Left forelimb (tissue), 1 donor: Measurements from ENCODE around the gene CYYR1.

Source experiments
- DNase-seq: peaks from one replicate; pipeline ENCODE4 v3.0.0-alpha.2; 2018; ENCODE audit warnings: low spot score

The CYYR1 gene

DNA sequence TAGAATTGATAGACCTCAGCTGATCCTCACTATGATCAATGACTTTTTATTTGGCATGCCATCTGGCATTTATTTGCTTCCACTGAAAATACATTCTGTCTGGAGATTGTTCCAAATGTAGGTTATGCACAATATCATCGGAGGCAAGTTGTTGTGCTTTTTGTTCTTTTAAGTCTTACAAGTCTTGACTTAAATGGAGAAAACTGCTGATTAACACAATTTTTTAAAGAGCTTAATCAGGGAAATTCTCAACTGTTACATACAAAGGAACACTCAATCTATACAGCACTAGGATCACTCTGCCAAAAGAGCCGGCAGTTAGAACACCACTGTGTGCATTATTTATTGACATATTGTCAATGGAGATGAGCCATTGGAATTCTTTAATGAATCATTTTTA, 19.2 kb downstream of the CYYR1 start:
- DNase-seq: no peak

DNA sequence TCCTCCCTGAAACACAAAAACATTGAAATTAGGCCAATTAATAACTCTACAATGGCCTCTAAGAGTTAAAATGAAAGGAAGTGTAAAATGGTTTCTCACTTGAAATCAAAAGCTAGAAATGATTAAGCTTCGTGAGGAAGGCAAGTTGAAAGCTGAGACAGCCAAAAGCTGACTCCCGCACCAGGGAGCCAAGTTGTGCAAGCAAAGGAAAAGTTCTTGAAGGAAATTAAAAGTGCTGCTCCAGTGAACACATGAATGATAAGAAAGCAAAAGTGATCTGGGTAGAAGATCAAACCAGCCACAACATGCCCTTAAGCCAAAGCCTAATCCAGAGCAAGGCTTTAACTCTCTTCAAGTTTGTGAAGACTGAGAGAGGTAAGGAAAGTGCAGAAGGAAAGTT, 22.8 kb downstream of the CYYR1 start:
- no peak for DNase-seq

DNA sequence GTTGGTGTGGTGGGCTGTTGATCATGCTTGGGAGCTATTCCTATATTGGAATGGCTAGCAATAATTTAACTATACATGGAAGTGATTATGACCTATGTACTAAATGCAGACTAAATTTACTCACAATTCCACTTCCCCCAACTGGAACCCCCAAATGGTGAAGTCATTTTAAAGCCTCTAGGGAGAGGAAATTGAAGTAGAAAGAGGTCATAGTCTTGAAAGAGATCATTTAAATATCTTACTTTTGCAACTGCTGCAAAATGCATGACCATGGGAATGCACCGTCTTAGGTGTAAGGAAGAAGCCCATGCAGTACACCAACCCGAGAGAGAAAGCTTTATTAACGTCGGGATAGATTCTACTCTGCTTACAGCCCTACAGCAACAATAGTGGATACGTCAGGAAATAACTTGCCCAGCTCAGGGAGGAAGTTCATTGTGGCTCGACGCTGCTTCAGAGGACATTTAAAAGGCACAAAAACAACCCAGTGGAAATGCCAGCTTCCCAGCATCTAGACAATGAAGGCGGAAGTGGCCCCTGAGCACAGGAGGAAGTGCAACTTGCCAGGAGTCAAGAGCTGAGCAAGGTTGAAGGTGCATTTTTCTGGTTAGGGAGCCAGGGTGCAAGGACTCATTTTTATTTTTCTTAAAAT, 26.5 kb downstream of the CYYR1 start:
- DNase-seq: no peak

DNA sequence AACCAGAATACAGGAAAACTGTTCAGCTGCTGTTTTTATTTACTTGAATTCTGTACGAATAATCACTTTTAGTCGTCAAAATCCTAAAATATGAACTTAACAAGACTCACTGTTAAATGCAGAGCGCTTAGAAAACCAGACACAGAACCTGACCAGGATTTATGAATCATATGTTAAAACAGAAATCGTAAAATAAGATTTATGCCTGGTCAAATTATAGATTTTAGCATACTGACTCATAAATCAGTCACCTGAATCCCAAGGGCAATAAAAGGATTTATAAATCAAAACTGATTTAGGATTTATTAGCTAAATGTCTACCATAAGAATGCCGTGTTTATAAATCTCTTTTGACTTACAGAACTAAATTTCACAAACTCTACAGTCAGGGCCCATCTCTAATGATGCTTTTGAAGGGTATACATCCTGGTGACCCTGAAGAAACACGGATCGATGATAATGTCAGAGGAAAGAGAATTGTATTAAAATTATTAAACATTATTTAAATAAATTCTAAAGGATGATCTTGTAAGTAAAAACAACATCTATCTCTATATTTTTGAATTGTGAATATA, 28.8 kb downstream of the CYYR1 start:
- no peak for DNase-seq

DNA sequence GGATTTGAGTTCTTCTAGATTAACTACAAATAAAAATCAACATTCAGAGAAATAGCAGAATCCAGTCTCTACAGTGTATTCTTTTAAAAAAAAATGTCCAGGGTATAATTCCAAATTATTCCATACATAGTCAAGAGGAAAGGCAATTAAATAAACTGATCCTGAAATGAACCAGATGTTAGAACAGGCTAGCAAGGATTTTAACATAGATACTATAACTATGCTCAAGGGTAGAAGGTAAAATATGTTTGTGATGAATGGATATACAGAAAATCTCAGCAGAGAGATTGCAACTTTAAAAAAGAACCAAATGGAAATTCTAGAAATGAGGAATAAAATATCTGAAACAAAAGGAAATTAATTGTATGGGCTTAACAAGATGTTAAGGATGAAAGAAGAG, 32.4 kb downstream of the CYYR1 start:
- no peak for DNase-seq

DNA sequence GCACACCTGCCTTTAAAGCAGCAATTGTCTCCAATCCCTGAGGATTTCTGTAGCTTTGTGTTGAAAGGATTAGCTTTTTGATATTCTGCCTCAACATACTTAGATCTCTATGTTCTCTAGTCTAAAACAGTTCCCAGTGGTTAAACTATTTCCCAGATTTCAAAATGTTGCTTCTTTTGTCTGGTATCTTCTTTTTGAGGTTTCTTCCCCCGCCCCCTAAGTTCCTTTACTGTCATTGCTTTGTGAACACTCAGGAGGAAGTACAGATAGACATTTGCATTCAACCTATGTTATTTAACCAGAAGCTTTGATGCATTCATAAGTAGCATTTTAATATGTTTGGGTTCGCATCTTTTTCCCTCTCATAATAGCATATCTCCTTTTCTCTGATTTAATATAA, 33.5 kb downstream of the CYYR1 start:
- no peak for DNase-seq

DNA sequence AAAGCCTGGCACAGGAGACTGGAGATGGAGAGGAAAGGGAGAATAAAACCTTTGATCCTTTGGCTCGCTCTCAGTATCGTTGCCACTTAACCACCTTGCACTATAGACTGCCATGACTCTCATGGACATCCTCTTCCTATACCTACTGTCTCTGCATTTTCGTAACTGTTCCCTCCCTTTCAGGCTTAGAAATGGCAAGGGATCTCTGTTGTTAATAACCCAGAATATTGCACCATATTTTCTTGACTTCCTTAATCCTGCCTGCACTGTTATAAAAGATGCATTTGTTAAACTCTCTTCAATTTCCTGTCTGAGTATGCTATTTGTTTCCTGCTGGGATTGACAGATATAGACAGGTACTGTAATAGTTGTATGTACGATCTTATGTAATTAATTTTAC, 38.6 kb downstream of the CYYR1 start:
- DNase-seq: no peak

DNA sequence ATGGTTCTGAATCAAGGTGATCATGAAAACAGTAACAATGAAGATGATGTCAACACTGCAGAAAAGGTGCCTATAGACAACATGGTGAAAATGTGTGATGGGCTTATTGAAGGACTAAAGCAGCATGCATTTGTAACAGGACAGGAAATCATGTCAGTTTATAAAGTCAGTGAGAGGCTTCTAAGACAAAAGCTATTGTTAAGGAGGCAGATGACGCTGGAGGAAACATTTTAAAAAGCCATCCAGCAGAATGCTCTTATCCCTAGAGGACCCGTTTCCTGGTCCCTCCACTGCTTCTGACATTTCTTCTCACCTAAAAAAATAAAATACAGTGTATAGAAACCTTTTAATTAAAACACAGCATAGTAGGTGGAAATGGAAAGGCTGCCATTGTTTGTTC, 40.9 kb downstream of the CYYR1 start:
- no peak for DNase-seq

DNA sequence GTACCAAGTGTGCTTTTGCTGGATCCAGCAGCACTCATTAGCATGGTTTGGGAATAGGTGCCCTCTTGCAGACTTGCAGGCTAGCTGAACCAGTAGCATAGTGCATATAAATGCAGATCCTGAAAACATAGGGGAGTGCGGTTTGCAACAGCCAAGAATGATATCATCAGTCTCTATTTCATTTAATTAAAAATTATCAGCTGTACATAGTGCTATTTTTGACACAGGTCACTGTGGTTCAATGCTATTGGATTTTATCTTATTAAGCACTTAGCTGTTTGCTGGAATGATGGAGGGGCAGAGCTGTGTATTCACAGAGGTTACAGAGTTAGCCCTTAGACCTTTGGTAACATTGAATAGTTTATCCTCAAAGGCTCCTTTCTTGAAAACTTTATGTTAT, 43.6 kb downstream of the CYYR1 start:
- DNase-seq: no peak

DNA sequence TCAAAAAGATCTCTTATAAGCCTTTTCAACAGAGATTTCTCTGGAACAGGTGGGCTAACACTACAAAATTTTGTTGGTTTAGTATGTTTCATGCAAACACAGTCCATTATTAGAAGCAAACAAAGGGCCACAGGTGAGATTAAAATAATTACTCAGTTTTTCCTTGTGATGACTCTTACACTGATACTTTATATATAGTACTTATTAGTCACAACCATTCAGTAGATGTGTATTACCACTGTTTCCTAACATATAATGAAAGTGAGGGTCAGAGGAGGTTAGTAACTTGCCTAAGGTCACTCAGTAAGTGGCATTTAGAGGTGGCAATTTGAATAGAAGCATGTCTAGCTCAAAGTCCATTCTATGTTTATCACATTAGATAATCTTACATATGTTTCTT, 44.2 kb downstream of the CYYR1 start:
- no peak for DNase-seq

DNA sequence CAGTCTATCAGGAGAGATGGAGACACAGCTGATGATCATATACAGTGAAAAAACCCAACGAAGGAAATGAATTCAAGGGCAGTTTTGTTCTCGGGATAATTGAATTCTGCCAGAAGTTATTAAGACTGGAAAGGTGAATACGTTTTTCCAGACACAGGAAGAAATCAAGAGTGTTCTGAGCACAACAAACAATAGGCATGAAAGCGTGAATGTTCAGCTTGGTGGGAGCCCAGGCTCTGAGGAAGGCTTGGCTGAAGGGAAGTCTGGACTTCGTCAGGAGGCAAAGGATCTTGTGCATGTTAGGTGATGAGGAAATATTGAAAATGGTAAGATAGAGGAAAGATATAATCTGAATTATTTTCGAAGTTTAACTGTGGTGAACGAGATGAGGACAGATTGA, 50.4 kb downstream of the CYYR1 start:
- DNase-seq: no peak

DNA sequence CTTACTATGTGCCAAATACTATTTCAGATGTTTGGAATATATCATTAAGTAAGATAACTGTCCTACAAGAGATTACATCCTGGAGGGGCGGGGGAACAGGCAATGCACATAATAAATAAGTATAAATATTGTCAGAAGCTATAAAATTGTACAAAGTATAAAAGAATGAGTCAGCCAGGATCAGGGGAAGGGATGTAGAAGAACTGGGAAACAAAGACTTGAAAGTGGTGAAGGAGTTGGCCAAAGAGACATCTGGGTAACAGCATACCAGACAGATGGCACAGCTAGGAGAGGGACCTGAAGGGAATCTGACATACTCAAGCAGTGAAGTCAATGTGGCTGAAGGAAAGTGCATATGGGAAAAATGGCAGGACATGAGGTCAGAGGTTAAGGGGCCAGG, 53.9 kb downstream of the CYYR1 start:
- DNase-seq: no peak

DNA sequence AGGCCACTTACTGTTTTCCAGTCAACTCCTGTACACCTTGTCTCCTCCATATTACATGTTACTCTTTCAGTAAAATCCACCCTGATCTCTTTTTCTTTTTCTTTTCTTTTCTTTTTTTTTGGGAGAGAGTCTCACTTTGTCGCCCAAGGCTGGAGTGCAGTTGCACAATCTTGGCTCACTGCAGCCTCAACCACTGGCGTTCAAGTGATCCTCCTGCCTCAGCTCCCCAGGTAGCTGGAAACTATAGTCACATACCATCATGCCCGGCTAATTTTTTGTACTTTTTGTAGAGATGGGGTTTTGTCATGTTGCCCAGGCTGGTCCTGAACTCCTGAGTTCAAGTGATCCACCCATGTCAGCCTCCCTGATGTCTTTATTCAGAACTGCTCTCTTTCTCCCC, 57.8 kb downstream of the CYYR1 start:
- DNase-seq: no peak

DNA sequence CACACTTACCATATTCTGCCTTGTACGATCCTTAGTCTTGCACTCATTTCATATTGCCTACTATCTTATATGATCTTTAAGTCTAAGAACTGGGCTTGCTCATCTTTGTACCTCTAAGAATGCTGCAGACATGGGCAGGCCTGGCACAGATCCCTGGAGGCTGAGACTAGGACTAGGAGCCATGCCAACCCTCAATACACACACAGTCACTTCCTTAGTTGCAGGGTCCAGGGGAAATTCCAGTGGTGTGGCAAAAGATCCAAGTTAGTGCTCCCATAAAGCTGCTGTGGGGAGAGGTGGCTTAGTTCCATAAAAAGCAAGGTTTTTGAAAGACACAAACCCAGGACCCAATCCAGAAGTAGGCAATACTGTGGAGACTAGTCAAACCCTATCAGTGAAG, 59.9 kb downstream of the CYYR1 start:
- no peak for DNase-seq

DNA sequence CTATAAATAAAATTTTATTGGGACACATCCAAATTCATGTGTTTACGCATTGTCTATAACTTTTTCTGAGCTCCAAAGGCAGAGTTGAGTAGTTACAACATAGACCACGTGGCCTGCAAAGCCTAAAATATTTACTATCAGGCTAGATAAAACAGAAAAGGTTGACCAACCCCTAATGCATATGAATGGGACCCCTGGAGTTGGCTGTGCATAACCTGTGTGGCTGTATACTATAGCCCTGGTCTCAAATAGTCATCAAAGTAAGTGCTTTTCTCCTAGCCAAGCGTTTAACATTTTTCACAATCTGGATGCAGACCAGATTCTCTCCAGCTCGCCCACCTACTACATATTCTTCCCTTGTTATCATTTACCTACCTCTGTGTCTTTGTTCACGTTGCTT, 60.4 kb downstream of the CYYR1 start:
- DNase-seq: no peak

DNA sequence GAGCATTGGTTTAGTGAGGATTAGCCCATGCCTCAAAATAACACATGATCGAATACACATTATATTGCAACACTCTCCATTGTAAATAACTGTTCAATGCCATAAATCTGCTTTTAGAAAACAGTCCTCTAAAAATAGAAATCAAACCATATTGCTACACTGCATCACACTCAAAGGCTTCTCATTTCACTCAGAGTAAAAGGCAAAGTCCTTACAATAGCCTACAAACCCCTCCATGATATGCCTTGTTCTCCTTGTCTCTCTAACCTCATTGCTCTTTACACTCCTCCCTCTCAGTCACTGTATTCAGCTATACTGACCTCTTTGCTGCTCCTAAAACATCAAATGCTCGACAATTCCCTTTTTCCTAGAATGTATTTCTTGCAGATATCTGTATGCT, 64.2 kb downstream of the CYYR1 start:
- no peak for DNase-seq

DNA sequence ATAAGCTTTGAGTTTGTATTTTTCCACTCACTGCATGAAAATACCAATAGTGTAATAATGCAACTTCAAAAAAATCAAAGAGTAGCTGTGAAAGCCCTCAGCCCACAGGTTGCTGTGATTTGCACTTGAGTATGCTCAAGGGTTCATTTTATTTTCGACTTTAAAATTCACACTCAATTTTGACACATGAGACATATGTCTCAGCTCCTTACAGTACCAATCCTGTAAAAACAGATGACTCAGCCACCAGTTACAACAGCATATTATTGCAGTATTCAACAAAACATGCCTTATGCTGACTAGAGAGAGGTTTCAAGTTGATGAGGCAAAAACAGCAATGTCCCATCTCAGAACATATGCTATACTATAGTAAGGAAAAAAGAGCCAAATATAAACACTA, 66.1 kb downstream of the CYYR1 start:
- DNase-seq: no peak

DNA sequence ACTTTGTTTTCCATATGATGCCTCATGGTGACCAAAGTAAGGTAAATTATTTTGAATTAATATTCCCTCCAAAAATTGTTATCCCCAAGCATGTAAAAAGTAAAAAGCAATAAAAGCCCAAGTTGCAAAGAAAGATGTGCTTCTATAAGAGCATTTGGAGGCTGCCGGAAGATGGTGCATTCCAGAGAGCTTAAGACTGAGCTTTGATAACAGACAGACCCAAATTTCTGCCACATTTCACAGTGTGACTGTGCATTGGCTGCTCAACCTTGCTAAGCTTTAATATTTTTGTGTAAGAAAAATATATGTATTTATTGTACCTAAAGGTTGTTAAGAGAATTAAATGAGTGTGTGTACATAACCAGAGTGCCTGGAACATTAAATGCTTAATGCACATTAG, 67.9 kb downstream of the CYYR1 start:
- DNase-seq: no peak

DNA sequence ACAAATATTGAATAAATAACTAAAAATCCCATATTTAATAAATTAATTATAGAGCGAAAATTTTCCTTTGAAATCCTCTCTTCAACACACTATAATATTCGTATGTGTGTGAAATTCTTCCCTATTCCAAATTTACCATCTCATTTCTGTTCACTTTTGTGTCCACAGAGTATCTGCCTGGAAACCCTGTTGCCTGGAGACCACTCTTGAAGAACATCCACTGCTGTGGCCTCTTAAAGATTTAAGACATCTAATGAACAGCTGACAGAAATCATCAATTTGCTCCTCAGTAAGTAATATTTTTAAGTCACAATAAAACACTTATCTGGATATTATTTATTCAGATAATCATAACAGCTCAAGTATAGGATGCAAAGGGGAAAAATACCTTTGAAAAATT, 69.7 kb downstream of the CYYR1 start:
- no peak for DNase-seq

DNA sequence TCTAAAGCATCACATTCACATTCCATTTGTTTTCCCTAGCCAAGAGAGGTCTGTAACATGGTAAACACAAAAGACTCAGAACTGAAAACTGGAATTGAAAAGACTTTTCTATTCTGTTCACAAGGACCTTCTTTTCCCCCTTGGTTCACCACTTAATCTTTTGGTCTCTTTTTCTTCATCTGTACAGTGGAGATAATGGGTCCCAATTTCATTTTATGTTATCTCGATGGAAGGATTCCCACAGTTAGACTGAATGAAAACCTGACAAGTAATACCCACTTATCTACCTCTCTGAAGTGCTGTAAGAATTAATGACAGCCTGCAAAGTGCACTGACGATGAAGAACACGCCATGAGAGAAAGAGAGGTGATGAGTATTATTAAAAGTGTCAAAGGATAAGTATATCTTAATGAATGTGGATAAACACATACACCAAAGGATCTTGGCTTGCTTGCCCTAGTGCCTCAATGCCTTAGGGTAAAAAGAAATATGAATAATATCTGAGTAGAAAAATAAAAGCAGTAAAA, 71.5 kb downstream of the CYYR1 start:
- no peak for DNase-seq

DNA sequence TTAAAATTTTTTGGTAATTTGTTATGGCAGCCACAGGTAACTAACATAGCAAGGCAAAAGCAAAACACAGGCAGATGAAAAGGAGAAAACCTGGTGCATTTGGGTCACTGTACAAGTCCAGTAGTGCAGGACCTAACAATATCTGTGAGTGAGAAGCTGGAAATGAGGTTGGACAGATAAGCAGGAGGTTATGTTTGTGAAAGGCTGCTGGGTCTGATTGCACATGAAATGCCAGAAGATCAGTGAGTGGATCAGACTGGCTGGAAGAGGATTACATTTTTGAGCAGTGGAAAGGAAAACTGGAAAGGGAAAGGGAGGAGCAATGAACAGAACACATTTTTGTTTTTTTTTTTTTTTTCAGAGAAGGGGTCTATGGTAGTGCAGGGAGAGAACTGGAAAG, 73.6 kb downstream of the CYYR1 start:
- no peak for DNase-seq

DNA sequence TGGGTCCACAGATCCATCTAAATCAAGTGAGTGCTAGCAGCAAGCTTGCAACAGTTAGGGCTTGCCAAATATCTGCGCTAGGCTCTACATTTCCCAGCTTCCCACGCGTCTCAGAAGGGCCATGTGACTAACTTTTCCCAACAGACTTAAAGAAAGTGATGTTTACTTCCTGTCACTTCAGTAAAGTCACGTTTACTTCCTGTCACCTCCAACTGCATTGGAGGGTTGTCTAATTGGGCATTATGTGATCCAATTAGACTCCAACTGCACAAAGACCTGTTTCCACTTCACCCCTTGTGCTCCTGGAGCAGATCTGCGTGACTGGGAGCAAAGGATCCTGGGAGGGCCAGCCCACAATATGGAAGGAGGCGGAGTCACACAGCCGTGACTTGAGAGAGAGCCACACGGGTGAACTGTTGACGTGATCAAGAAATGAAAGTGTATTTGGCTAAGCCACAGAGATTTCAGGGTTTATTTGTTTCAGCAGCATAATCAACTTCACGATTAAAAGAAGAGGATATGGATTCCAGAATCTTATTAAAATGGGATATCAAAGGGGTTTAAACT, 77.7 kb downstream of the CYYR1 start:
- DNase-seq: no peak

DNA sequence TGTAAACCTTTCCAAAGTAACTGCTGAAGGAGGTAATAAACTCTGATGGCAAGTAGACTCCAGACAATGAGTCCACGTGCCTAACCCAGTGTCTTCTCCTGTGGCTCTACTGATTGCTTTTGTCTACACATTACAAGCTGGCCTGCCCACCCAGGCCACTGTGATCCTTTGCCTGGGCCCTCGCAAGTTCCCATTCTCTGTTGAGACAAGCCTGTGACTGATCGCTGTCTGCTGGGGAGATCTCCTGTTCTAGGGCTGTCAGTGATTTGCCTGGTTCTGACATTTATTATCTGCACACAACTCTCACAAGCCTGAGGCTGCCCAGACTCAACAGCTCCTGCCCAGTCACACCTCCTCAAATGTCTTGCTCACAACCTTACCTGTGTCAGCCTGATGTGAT, 81.4 kb downstream of the CYYR1 start:
- DNase-seq: no peak

DNA sequence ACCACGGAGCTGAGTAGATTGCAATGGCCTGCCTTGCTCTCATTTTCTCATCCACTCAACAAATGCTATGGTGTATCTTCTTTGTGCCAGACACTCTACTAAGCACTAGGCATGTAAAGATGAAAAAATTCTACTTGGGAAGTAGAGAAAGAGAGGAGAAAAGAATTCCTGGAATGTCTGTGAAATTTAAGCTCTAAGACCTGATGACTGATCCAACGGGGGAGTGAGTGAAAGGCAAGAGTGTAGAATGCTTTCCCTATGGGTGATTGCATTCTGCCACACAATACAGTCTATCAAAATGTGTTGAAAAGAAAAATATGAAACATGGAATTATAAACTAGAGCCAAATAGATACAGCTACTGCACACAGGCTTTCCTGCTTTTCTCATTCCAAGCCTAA, 82.3 kb downstream of the CYYR1 start:
- no peak for DNase-seq
